AG04450 (cell line): ENCODE data around the gene SMAD6. TPM values are rescaled to one million over a fixed set of nuclear protein-coding genes. Genes with fewer than 3 reads are reported as not detected.

Experiments
- CTCF ChIA-PET: fragments of 300-600, 350-600 bp; formaldehyde crosslinking; extraction: SDS; loops from one replicate; lab custom pipeline; 2022; ENCODE audit warnings: antibody characterized with exemption, inconsistent platforms; lab: Charles Lee
- POLR2A ChIA-PET: fragments of 350-600 bp; formaldehyde crosslinking; extraction: SDS; loops from one replicate; lab custom pipeline; 2021; ENCODE audit warnings: antibody characterized with exemption, inconsistent platforms; lab: Yijun Ruan, JAX
- DNase-seq: peaks from one replicate; pipeline ENCODE4 v3.0.0-alpha.2; 2011; ENCODE audit warnings: low read depth, low spot score
- H3K27ac ChIP-seq: one replicate; pipeline ENCODE4 v1.5.1; 2012; ENCODE audit warnings: low read depth, low read length, control low read depth
- H3K27me3 ChIP-seq: one replicate; pipeline ENCODE4 v1.6.0; 2012; ENCODE audit warnings: low read length; ENCODE audit not compliant: control insufficient read depth, insufficient read depth
- H3K4me3 ChIP-seq: 2 replicates; pipeline ENCODE4 v1.5.1; 2011; ENCODE audit warnings: mild to moderate bottlenecking, low read depth, low read length, control low read depth
- H3K9me3 ChIP-seq: 2 replicates; pipeline ENCODE4 v1.5.1; 2012; ENCODE audit warnings: low read length; ENCODE audit not compliant: control insufficient read depth, insufficient read depth
- polyA plus RNA-seq: library from polyadenylated mRNA; depleted of rRNA; stranded (reverse); fragments of >200 nt; gene quantifications from 2 replicates; pipeline ENCODE4 v1.2.3, GENCODE V29; 2011
- TF ChIP-seq, protein P1 (sequence below): IDR thresholded peaks from 2 replicates; pipeline ENCODE4 v1.5.1; 2011; ENCODE audit warnings: low read depth, low read length, control low read depth, inconsistent platforms

Gene SMAD6
- polyA plus RNA-seq, 1 experiment = 1.8 TPM

GRCh38 chr15:66663664-66664063 lies 38.4 kb upstream of the SMAD6 start:
- POLR2A ChIA-PET = no interaction called here
- TF ChIP-seq, protein P1, sequence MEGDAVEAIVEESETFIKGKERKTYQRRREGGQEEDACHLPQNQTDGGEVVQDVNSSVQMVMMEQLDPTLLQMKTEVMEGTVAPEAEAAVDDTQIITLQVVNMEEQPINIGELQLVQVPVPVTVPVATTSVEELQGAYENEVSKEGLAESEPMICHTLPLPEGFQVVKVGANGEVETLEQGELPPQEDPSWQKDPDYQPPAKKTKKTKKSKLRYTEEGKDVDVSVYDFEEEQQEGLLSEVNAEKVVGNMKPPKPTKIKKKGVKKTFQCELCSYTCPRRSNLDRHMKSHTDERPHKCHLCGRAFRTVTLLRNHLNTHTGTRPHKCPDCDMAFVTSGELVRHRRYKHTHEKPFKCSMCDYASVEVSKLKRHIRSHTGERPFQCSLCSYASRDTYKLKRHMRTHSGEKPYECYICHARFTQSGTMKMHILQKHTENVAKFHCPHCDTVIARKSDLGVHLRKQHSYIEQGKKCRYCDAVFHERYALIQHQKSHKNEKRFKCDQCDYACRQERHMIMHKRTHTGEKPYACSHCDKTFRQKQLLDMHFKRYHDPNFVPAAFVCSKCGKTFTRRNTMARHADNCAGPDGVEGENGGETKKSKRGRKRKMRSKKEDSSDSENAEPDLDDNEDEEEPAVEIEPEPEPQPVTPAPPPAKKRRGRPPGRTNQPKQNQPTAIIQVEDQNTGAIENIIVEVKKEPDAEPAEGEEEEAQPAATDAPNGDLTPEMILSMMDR = no peak
- CTCF ChIA-PET = no interaction called here

DNA sequence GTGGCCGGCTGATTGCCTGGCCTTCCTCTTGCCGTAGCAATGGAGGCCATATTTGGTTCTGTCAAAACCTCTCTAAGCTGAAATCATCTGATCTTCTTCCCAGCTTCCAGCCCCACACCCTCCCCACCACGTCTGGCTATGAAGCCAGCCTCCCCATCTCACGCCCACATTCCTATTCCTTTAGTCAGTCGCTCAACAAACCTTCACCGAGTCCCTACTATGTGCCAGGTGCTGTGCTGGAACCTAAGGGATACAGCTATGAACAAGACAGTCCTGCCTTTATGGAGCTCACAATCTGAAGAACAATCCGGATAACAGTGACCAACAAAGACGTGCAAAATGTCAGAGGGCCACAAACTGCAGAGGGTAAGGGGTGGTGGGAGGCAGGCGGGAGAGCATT lies 31.9 kb upstream of the SMAD6 start:
- DNase-seq = no peak
- Histone ChIP-seq H3K27ac (no peak overlapping the region), H3K27me3 (peaks cover 3% of the 10 kb centered on the region), H3K4me3 (no peak overlapping the region), H3K9me3 (no peaks in the 10 kb centered on the region; the same call in 1 of the 2 replicates)
- TF ChIP-seq, protein P1 = no peak
- CTCF ChIA-PET = no interaction called here
- POLR2A ChIA-PET = no interaction called here

More at GRCh38 chr15:66663664-66664063, 38.4 kb upstream of the SMAD6 start:
- H3K27ac ChIP-seq = no peak overlapping the region
- H3K4me3 ChIP-seq = no peak overlapping the region
- H3K9me3 ChIP-seq = no peaks in the 10 kb centered on the region; the same call in 1 of the 2 replicates
- H3K27me3 ChIP-seq = no peaks in the 10 kb centered on the region
- no peak for DNase-seq

GRCh38 chr15:66670762-66671580 lies 31.1 kb upstream of the SMAD6 start:
- CTCF ChIA-PET = no interaction called here

DNA sequence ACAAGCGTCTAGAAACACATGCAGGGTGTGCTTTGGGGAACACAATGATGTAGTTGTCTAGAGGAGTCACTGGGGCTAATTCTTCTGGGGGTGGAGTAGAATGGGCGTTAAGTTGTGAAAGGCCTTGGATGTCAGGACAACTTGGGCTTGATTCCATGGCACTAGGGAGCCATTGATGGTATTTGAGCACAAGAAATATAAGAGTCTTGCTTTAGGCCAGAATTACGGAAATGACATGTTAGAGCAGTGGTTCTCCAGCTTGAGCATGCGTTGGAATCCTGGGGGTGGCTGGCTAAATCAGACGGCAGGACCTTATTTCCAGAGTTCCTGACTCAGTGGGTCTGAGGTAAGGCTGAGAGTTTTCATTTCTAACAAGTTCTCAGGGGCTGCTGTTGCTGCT lies 29.2 kb upstream of the SMAD6 start:
- CTCF ChIA-PET = no interaction called here
- no peak overlapping the region for H3K27ac ChIP-seq
- TF ChIP-seq, protein P1 = no peak
- H3K27me3 ChIP-seq = peaks cover 3% of the 10 kb centered on the region
- no peak for DNase-seq
- no peak overlapping the region for H3K4me3 ChIP-seq
- no peaks in the 10 kb centered on the region; the same call in 1 of the 2 replicates for H3K9me3 ChIP-seq
- POLR2A ChIA-PET = no interaction called here

More at GRCh38 chr15:66670762-66671580, 31.1 kb upstream of the SMAD6 start:
- H3K27me3 ChIP-seq = peaks cover 3% of the 10 kb centered on the region
- H3K27ac ChIP-seq = no peak overlapping the region
- no peaks in the 10 kb centered on the region; the same call in 1 of the 2 replicates for H3K9me3 ChIP-seq
- H3K4me3 ChIP-seq = no peak overlapping the region
- no peak for DNase-seq
- TF ChIP-seq, protein P1 = no peak
- POLR2A ChIA-PET = no interaction called here
